H1 (cell line): ENCODE measurements around the gene CD37. TPM values are rescaled to one million over a fixed set of nuclear protein-coding genes. Genes with fewer than 3 reads are reported as not detected.

Source experiments
- CTCF ChIA-PET: fragments of 300-600 bp; sonication (Branson Sonifier 250); formaldehyde crosslinking; loops from one replicate; lab custom pipeline; 2021; ENCODE audit not compliant: partially characterized antibody; lab: Charles Lee
- POLR2A ChIA-PET: fragments of 300-600 bp; sonication (Branson Sonifier 250); formaldehyde crosslinking; loops from one replicate; lab custom pipeline; 2021; ENCODE audit warnings: inconsistent platforms; ENCODE audit not compliant: partially characterized antibody; lab: Charles Lee
- DNase-seq, 2 experiments: peaks; one replicate each; pipeline versions ENCODE4 v3.0.0 to v3.0.0-alpha.2; 2010 to 2022; ENCODE audit warnings: low spot score in 2 of 2, low read depth in 1 of 2, mixed read lengths in 1 of 2
- FAIRE-seq: peaks from 2 replicates; lab custom pipeline; 2011; peaks lifted over from hg19 to GRCh38; lab: Jason Lieb, UNC
- H2AFZ ChIP-seq: 2 replicates; pipeline ENCODE4 v1.8.1; 2012; ENCODE audit warnings: low read length, inconsistent platforms
- H2AK5ac ChIP-seq: 2 replicates; pipeline ENCODE4 v1.6.1; 2013; ENCODE audit warnings: low read depth, low read length
- H2BK120ac ChIP-seq: replicated peaks from 2 replicates; pipeline ENCODE3; 2013; ENCODE audit warnings: low read depth, low read length, inconsistent platforms
- H2BK12ac ChIP-seq: 2 replicates; pipeline ENCODE4 v1.6.1; 2013; ENCODE audit warnings: low read depth, low read length
- H2BK15ac ChIP-seq: 2 replicates; pipeline ENCODE4 v1.6.1; 2013; ENCODE audit warnings: low read length
- H2BK20ac ChIP-seq: 2 replicates; pipeline ENCODE4 v1.6.1; 2013; ENCODE audit warnings: low read length
- H2BK5ac ChIP-seq: 2 replicates; pipeline ENCODE4 v1.6.1; 2013; ENCODE audit warnings: low read depth, low read length
- H3K14ac ChIP-seq: 2 replicates; pipeline ENCODE4 v1.6.1; 2013; ENCODE audit warnings: inconsistent platforms; ENCODE audit not compliant: insufficient read length
- H3K18ac ChIP-seq: 2 replicates; pipeline ENCODE4 v1.6.1; 2013; ENCODE audit warnings: low read length; ENCODE audit errors: extremely low read depth
- H3K23ac ChIP-seq: 2 replicates; pipeline ENCODE4 v1.6.1; 2013; ENCODE audit warnings: inconsistent platforms; ENCODE audit not compliant: insufficient read length
- H3K23me2 ChIP-seq: 2 replicates; pipeline ENCODE4 v1.6.1; 2013; ENCODE audit warnings: low read depth, low read length
- H3K27ac ChIP-seq: 2 replicates; pipeline ENCODE4 v1.6.1; 2011; ENCODE audit warnings: low read depth, low read length, inconsistent platforms
- H3K27me3 ChIP-seq, 4 experiments: replicated peaks in 1 of 4; 1 replicate in 1 of 4; 2 replicates in 3 of 4; pipeline versions ENCODE4 v1.6.1 to v1.8.1; 2011 to 2013; ENCODE audit warnings: low read length in 3 of 4, mild to moderate bottlenecking in 3 of 4, inconsistent platforms in 2 of 4, mixed read lengths in 2 of 4, moderate library complexity in 1 of 4; ENCODE audit not compliant: control insufficient read depth in 3 of 4, insufficient read depth in 3 of 4; ENCODE audit errors: extremely low read depth in 1 of 4
- H3K36me3 ChIP-seq, 4 experiments: 2 replicates each; pipeline versions ENCODE4 v1.6.1 to v1.8.1; 2011 to 2013; ENCODE audit warnings: mild to moderate bottlenecking in 4 of 4, low read length in 3 of 4, moderate library complexity in 2 of 4, control low read depth in 1 of 4, inconsistent platforms in 1 of 4; ENCODE audit not compliant: insufficient read depth in 4 of 4, control insufficient read depth in 2 of 4
- H3K4ac ChIP-seq: replicated peaks from 2 replicates; pipeline ENCODE3; 2013; ENCODE audit warnings: low read length, low read depth, mixed read lengths, inconsistent platforms; ENCODE audit not compliant: insufficient read length
- H3K4me1 ChIP-seq, 4 experiments: replicated peaks in 1 of 4; 1 replicate in 1 of 4; 2 replicates in 3 of 4; pipeline versions ENCODE4 v1.6.1 to v1.8.1; 2011 to 2013; ENCODE audit warnings: low read length in 3 of 4, inconsistent platforms in 2 of 4, mixed read lengths in 1 of 4; ENCODE audit not compliant: insufficient read depth in 4 of 4, control insufficient read depth in 3 of 4
- H3K4me2 ChIP-seq, 2 experiments: 2 replicates each; pipeline versions ENCODE4 v1.6.1 to v1.8.1; 2011 to 2013; ENCODE audit warnings: low read depth in 2 of 2, low read length in 2 of 2, control low read depth in 1 of 2, inconsistent platforms in 1 of 2, mild to moderate bottlenecking in 1 of 2; ENCODE audit not compliant: insufficient read depth in 1 of 2
- H3K4me3 ChIP-seq, 4 experiments: fragments of 200-600, 300-600 bp in 1 of 4; sonication (generic), shearing (Covaris generic), sonication (Bioruptor Twin) in 1 of 4; 2 replicates each; pipeline versions ENCODE4 v1.5.1 to v1.8.1; 2011 to 2016; ENCODE audit warnings: low read length in 4 of 4, low read depth in 3 of 4, control low read depth in 2 of 4, inconsistent platforms in 2 of 4, mild to moderate bottlenecking in 2 of 4, mixed read lengths in 1 of 4, moderate library complexity in 1 of 4; ENCODE audit not compliant: insufficient read depth in 2 of 4; ENCODE audit errors: extremely low read depth in 1 of 4
- H3K56ac ChIP-seq: replicated peaks from 2 replicates; pipeline ENCODE3; 2013; ENCODE audit warnings: low read depth, mild to moderate bottlenecking, mixed read lengths, low read length, inconsistent platforms; ENCODE audit not compliant: insufficient read length
- H3K79me1 ChIP-seq: 2 replicates; pipeline ENCODE4 v1.6.1; 2013; ENCODE audit warnings: low read depth, low read length, control low read depth
- H3K79me2 ChIP-seq, 2 experiments: 2 replicates each; pipeline versions ENCODE4 v1.6.1 to v1.8.1; 2012 to 2013; ENCODE audit warnings: low read length in 2 of 2, mild to moderate bottlenecking in 2 of 2, inconsistent platforms in 1 of 2; ENCODE audit not compliant: insufficient read depth in 2 of 2, control insufficient read depth in 1 of 2
- H3K9ac ChIP-seq, 4 experiments: replicated peaks in 1 of 4; 1 replicate in 1 of 4; 2 replicates in 3 of 4; pipeline versions ENCODE4 v1.6.1 to v1.8.1; 2011 to 2013; ENCODE audit warnings: low read depth in 3 of 4, low read length in 3 of 4, control low read depth in 2 of 4, mild to moderate bottlenecking in 2 of 4, moderate library complexity in 2 of 4, inconsistent platforms in 1 of 4; ENCODE audit errors: extremely low read depth in 1 of 4
- H3K9me3 ChIP-seq, 2 experiments: 2 replicates each; pipeline versions ENCODE4 v1.6.1 to v1.8.1; 2012 to 2013; ENCODE audit warnings: mild to moderate bottlenecking in 2 of 2, moderate library complexity in 2 of 2, control low read depth in 1 of 2, inconsistent platforms in 1 of 2, low read depth in 1 of 2, low read length in 1 of 2, mixed read lengths in 1 of 2; ENCODE audit not compliant: insufficient read depth in 2 of 2
- H4K20me1 ChIP-seq, 2 experiments: replicated peaks in 1 of 2; 2 replicates each; pipeline versions ENCODE3 to v1.8.1; 2011 to 2013; ENCODE audit warnings: inconsistent platforms in 2 of 2, low read length in 2 of 2, mild to moderate bottlenecking in 1 of 2; ENCODE audit not compliant: insufficient read depth in 2 of 2, control insufficient read depth in 1 of 2
- H4K5ac ChIP-seq: 2 replicates; pipeline ENCODE4 v1.6.1; 2013; ENCODE audit warnings: low read length, low read depth, mixed read lengths, inconsistent platforms; ENCODE audit not compliant: insufficient read length
- H4K8ac ChIP-seq: 2 replicates; pipeline ENCODE4 v1.8.0; 2013; ENCODE audit warnings: mild to moderate bottlenecking, moderate library complexity, low read length, inconsistent platforms; ENCODE audit not compliant: insufficient read depth; ENCODE audit errors: extremely low read depth
- H4K91ac ChIP-seq: replicated peaks from 2 replicates; pipeline ENCODE3; 2013; ENCODE audit warnings: low read length, mixed read lengths, inconsistent platforms; ENCODE audit not compliant: insufficient read length
- ASH2L ChIP-seq: fragments of 200-600, 300-600 bp; sonication (generic); IDR thresholded peaks from one replicate; pipeline ENCODE4 v1.7.1; 2017; ENCODE audit warnings: low read length
- BACH1 ChIP-seq: IDR thresholded peaks from 2 replicates; pipeline ENCODE4 v1.6.1; 2012; ENCODE audit warnings: low read length, improper control_type of control experiment
- CBX5 ChIP-seq: fragments of 300-800, 300-1000 bp; sonication (generic); IDR thresholded peaks from 2 replicates; pipeline ENCODE4 v1.7.1; 2016; ENCODE audit warnings: antibody characterized with exemption, low read length, low read depth
- CBX8 ChIP-seq: fragments of 300-800, 300-1000 bp; sonication (generic); IDR thresholded peaks from 2 replicates; pipeline ENCODE4 v1.7.1; 2016; ENCODE audit warnings: low read depth, low read length, borderline replicate concordance
- RFX5 ChIP-seq: IDR thresholded peaks from 2 replicates; pipeline ENCODE4 v1.6.1; 2011; ENCODE audit warnings: low read depth, low read length, improper control_type of control experiment, borderline replicate concordance
- TAF1 ChIP-seq: IDR thresholded peaks from 2 replicates; pipeline ENCODE4 v1.6.1; 2011; ENCODE audit warnings: mild to moderate bottlenecking, low read depth, low read length
- YY1 ChIP-seq: IDR thresholded peaks from 2 replicates; pipeline ENCODE4 v1.6.1; 2011; ENCODE audit warnings: low read depth, mild to moderate bottlenecking, low read length
- ZNF274 ChIP-seq: IDR thresholded peaks from 2 replicates; pipeline ENCODE4 v1.7.0; 2012; ENCODE audit warnings: low read length, borderline replicate concordance; ENCODE audit errors: extremely low read depth
- WGBS, 2 experiments: shearing (Covaris generic) in 1 of 2; methylation state at CpG; one replicate each; pipeline versions ENCODE4 v1.1.6 to v1.1.7; 2013 to 2015; ENCODE audit warnings: low lambda C conversion rate in 2 of 2, mixed read lengths in 2 of 2, inconsistent platforms in 1 of 2, low coverage in 1 of 2, missing lambda C conversion rate in 1 of 2; ENCODE audit not compliant: insufficient replicate concordance in 2 of 2, insufficient coverage in 1 of 2, insufficient read length in 1 of 2; ENCODE audit errors: extremely low coverage in 1 of 2, missing lambda C conversion rate in 1 of 2; 5-methylcytosine and 5-hydroxymethylcytosine counted together
- polyA plus RNA-seq, 7 experiments: library from polyadenylated mRNA; depleted of rRNA in 3 of 7; stranded (reverse) in 5 of 7; unstranded in 2 of 7; fragments of >200 nt in 5 of 7; fragments of 200-250 nt in 2 of 7; gene quantifications; 1 replicate in 5 of 7; 2 replicates in 1 of 7; 4 replicates in 1 of 7; pipeline versions ENCODE4 v1.2.1 to v1.2.3, GENCODE V29; 2011 to 2013; ENCODE audit warnings: missing spikeins in 2 of 7, mixed read lengths in 2 of 7
- total RNA-seq: library from RNA; stranded (reverse); fragmentation: NEBNext Ultra II Directional; extraction: Animal tissue kit (Norgen Biotek cat#: 25700); gene quantifications from 2 replicates; pipeline ENCODE4 v1.2.1, GENCODE V29; 2021
- TF ChIP-seq, protein P1 (sequence below): IDR thresholded peaks from 2 replicates; pipeline ENCODE4 v1.6.1; 2011; ENCODE audit warnings: low read length, improper control_type of control experiment

The CD37 gene
- total and polyA plus RNA-seq, 2 of the 8 experiments (the other 6 are each of a cell fraction or from before 2014, with no cell fraction given) = not detected

DNA sequence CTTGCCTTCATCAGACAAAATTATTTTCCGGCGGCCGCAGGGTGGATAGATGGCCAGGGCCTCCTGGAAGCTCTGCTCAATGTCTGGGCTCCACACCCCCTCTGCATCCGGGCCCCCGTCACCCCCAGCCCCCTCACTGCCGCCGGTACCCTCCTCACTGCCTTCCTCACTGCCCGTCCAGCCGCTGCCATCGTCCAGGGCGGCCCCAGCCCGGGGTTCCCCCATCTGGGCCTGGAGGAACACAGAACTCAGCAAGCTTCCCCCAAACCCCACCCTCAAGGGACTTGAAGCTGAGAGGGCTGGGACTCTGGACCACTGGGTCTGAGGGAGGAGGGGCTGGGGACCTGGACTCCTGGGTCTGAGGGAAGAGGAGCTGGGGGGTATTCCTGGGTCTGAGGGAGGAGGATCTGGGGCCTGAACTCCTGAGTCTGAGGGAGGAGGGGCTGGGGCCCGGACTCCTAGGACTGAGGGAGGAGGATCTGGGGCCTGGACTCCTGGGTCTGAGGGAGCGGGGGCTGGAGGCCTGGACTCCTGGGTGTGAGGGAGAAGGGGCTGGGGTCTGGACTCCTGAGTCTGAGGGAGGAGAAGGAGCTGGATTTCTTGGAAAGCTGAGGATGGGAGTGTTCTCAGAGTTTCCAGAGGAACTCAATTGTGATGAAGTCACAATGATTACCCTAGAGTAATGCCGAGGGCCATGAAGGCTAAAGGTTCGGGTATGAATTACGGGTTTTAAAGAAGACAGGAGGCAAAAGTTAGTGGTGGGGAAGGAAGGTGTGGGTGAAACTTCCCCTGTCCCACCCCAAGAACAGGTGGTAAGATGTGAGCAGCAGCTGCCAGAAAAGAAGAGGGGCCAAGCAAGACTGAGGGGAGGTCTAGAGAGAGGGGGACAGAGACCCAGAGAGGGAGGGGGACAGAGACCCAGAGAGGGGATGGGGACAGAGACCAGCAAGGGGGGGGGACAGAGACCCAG is 24.9 kb downstream of the CD37 start:
- H2AFZ ChIP-seq = no peak overlapping the region
- H2BK20ac ChIP-seq = no peak overlapping the region
- H2BK120ac ChIP-seq = no peak overlapping the region
- ChIA-PET CTCF (interaction anchor here (0.7 to 1.3 kb wide), 6 partner anchors 10 to 169 kb away, joined by 3 to 5 read pairs (median 3); no protein-coding TSS in a partner anchor), POLR2A (interaction anchor here (0.6 to 7.0 kb wide), 11 partner anchors 10 to 211 kb away, joined by 3 to 112 read pairs (median 4); no protein-coding TSS in a partner anchor)
- H2BK5ac ChIP-seq = no peak overlapping the region
- H3K14ac ChIP-seq = no peak overlapping the region
- H3K23me2 ChIP-seq = peaks cover 8% of the 10 kb centered on the region; the same call in 1 of the 2 replicates
- H4K20me1 ChIP-seq = peaks cover 6 to 11% of the 10 kb centered on the region in 2 experiments
- peak overlapping the region; percentile 79 to 91 for H3K4me2 ChIP-seq
- no peak overlapping the region for H3K4ac ChIP-seq
- FAIRE-seq (no peak), DNase-seq (no peak)
- H3K18ac ChIP-seq = no peak overlapping the region
- 92 to 100% methylated on average over 1 to 15 of the region's 17 CpGs for WGBS, 2 experiments
- H3K79me1 ChIP-seq = peaks cover 12% of the 10 kb centered on the region
- H3K56ac ChIP-seq = no peak overlapping the region
- peaks cover 21 to 47% (median 33%) of the 10 kb centered on the region in 4 experiments for H3K36me3 ChIP-seq
- no peak overlapping the region; the same call in 1 of the 2 replicates for H3K27ac ChIP-seq
- peak overlapping the region; percentile 57 for H4K5ac ChIP-seq
- H4K8ac ChIP-seq = peak overlapping the region; percentile 53; the same call in 1 of the 2 replicates
- H2BK12ac ChIP-seq = no peak overlapping the region
- peaks cover 3 to 34% of the 10 kb centered on the region in 2 experiments; a peak in 3 of 4 replicates for H3K79me2 ChIP-seq
- H4K91ac ChIP-seq = no peak overlapping the region
- peaks cover 0 to 16% (median 9%) of the 10 kb centered on the region in 4 experiments; a peak in 5 of 7 replicates for H3K4me1 ChIP-seq
- H3K9me3 ChIP-seq = no peaks in the 10 kb centered on the region
- no peak for TF ChIP-seq TAF1
- no peak for TF ChIP-seq BACH1
- no peak for TF ChIP-seq ASH2L
- no peak for TF ChIP-seq YY1
- TF ChIP-seq, protein P1, sequence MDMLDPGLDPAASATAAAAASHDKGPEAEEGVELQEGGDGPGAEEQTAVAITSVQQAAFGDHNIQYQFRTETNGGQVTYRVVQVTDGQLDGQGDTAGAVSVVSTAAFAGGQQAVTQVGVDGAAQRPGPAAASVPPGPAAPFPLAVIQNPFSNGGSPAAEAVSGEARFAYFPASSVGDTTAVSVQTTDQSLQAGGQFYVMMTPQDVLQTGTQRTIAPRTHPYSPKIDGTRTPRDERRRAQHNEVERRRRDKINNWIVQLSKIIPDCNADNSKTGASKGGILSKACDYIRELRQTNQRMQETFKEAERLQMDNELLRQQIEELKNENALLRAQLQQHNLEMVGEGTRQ = no peak
- TF ChIP-seq ZNF274 = no peak
- TF ChIP-seq CBX5 = no peak
- no peak for TF ChIP-seq CBX8
- TF ChIP-seq RFX5 = no peak
- TF ChIP-seq, all 59 proteins: peak for 0
- Histone ChIP-seq H3K9ac (peak overlapping the region in 2 of 4 experiments; percentile 12 to 98; a peak in 1 of 7 replicates), H2BK15ac (no peak overlapping the region), H2AK5ac (0 out of 2 replicates have a peak overlapping the region, but pooled peaks have one; percentile 57), H3K23ac (no peak overlapping the region), H3K27me3 (no peaks in the 10 kb centered on the region), H3K4me3 (peak overlapping the region in 2 of 4 experiments; percentile 2 to 94; a peak in 3 of 8 replicates)
